BLaER1 (cell line): ENCODE results near the gene CCL2.

Experiments used
- H3K27ac ChIP-seq: shearing (Covaris generic); formaldehyde crosslinking; 2 replicates; pipeline ENCODE4 v1.8.1; 2022
- H3K27me3 ChIP-seq: shearing (Covaris generic); formaldehyde crosslinking; 2 replicates; pipeline ENCODE4 v1.8.1; 2022
- H3K36me3 ChIP-seq: shearing (Covaris generic); formaldehyde crosslinking; 2 replicates; pipeline ENCODE4 v1.8.1; 2022
- H3K4me1 ChIP-seq: shearing (Covaris generic); formaldehyde crosslinking; 2 replicates; pipeline ENCODE4 v1.8.1; 2022
- H3K4me2 ChIP-seq: shearing (Covaris generic); formaldehyde crosslinking; 2 replicates; pipeline ENCODE4 v1.8.1; 2022
- H3K4me3 ChIP-seq: shearing (Covaris generic); formaldehyde crosslinking; 2 replicates; pipeline ENCODE4 v1.8.1; 2022
- H3K9ac ChIP-seq: shearing (Covaris generic); formaldehyde crosslinking; 2 replicates; pipeline ENCODE4 v1.8.1; 2022
- H3K9me3 ChIP-seq: shearing (Covaris generic); formaldehyde crosslinking; 2 replicates; pipeline ENCODE4 v1.8.1; 2022
- H4K20me1 ChIP-seq: shearing (Covaris generic); formaldehyde crosslinking; 2 replicates; pipeline ENCODE4 v1.8.1; 2022
- Cebpa-rat ChIP-seq: shearing (Covaris generic); IDR thresholded peaks from 2 replicates; pipeline ENCODE4 v1.8.1; 2022

Gene CCL2

DNA sequence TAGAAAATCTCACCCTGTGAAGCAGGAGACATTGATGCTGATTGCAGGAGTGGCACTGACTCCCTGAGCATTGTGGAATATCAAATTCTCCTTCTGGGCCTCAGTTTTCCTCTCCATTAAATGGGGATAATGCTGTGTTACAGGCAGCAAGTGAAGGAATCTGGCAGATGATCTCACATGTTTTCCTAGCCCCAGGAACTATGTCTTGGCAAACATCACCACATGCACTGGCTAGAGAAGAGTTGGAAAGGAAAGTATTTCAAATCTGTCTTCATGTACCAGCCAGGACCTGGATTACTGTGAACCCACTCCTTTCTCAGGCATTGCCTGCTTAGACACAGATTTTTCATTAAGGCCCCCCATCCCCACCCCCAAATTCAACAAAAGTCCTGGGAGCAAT lies 50.5 kb downstream of the CCL2 start:
- H3K36me3 ChIP-seq: no peaks in the 10 kb centered on the region

DNA sequence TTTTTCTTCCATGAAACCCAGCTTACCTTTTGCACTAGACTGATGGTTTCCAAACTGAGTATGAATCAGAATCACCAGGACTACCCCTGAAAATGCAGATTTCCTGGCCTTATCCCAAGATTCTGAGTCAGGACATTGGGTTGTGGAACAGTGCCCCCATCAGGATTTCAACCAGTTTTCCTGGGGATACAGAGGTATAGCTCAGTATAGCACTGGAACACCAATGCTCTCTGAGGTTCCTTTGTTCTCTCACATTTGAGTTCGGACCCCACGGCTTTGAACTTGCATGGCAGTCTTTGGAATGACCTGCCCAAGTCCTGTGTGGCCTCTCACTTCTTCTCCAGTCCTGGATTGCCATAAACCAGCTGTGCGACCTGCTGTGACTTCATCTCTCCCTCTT lies 51.4 kb downstream of the CCL2 start:
- no peaks in the 10 kb centered on the region for H3K36me3 ChIP-seq
- no peak overlapping the region for H3K9ac ChIP-seq
- no peaks in the 10 kb centered on the region for H3K4me1 ChIP-seq
- TF ChIP-seq Cebpa-rat: no peak
- H3K27ac ChIP-seq: no peak overlapping the region
- no peak overlapping the region for H3K4me2 ChIP-seq
- H3K4me3 ChIP-seq: no peak overlapping the region
- no peaks in the 10 kb centered on the region for H3K9me3 ChIP-seq
- H4K20me1 ChIP-seq: no peaks in the 10 kb centered on the region
- no peaks in the 10 kb centered on the region for H3K27me3 ChIP-seq

More for the DNA sequence above, 50.5 kb downstream of the CCL2 start:
- H3K27me3 ChIP-seq: no peaks in the 10 kb centered on the region
- H3K4me2 ChIP-seq: no peak overlapping the region
- H3K9ac ChIP-seq: no peak overlapping the region
- no peak overlapping the region for H3K4me3 ChIP-seq
- H3K4me1 ChIP-seq: no peaks in the 10 kb centered on the region
- TF ChIP-seq Cebpa-rat: no peak
- H3K27ac ChIP-seq: no peak overlapping the region
- no peaks in the 10 kb centered on the region for H3K9me3 ChIP-seq
- no peaks in the 10 kb centered on the region for H4K20me1 ChIP-seq
